Measurements from ENCODE around the gene ALDH8A1. TPM values are rescaled to one million over a fixed set of nuclear protein-coding genes. Genes with fewer than 3 reads are reported as not detected.

ALDH8A1 gene
- total RNA-seq, 1 donor from 2014 or later: 0.41 TPM

- Histone ChIP-seq H3K4me1 (ENCODE audit: insufficient read depth, low read length) (peaks cover 16% of the 10 kb centered on the region), H4K20me1 (ENCODE audit: insufficient read depth, low read length) (no peaks in the 10 kb centered on the region), H3K9ac (ENCODE audit: low read length) (peak overlapping the region; percentile 63), H3K79me2 (ENCODE audit: insufficient read depth, low read length) (no peaks in the 10 kb centered on the region), H3K27me3 (ENCODE audit: insufficient read depth, low read length) (no peaks in the 10 kb centered on the region), H3K36me3 (ENCODE audit: insufficient read depth, low read length) (no peaks in the 10 kb centered on the region), H3K4me3 (ENCODE audit: insufficient read depth, low read depth, low read length) (no peak overlapping the region), H2AFZ (ENCODE audit: low read depth, low read length) (no peak overlapping the region), H3K27ac (ENCODE audit: low read depth, low read length) (peak overlapping the region; percentile 65), H3K9me3 (ENCODE audit: insufficient read depth, low read depth, low read length) (no peaks in the 10 kb centered on the region), H3K4me2 (ENCODE audit: low read length) (peak overlapping the region; percentile 68)
- no peaks in the 10 kb centered on the region for H3K36me3 Mint-ChIP-seq (ENCODE audit: low read depth, unreplicated experiment)
- DNase-seq (ENCODE audit: low read depth) (peak; percentile 55), FAIRE-seq (no peak)
- TF ChIP-seq EZH2 (IDR thresholded peaks at IDR 0.05; ENCODE audit: insufficient read depth, low read length): no peak
- no peak for TF ChIP-seq CTCF (IDR thresholded peaks at IDR 0.05; ENCODE audit: insufficient read depth, low read depth, low read length)
- no peak overlapping the region for H3K4me3 Mint-ChIP-seq (ENCODE audit: unreplicated experiment)
- H3K27me3 Mint-ChIP-seq (ENCODE audit: low read depth, unreplicated experiment): no peaks in the 10 kb centered on the region
- H3K9me3 Mint-ChIP-seq (ENCODE audit: unreplicated experiment): no peaks in the 10 kb centered on the region
- peak overlapping the region; percentile 73 for H3K27ac Mint-ChIP-seq (ENCODE audit: unreplicated experiment)
- H3K4me1 Mint-ChIP-seq (ENCODE audit: low read depth, unreplicated experiment): peaks cover 23% of the 10 kb centered on the region
Measured at GRCh38 chr6:134936476-134936875, 13.4 kb downstream of the ALDH8A1 start.

- FAIRE-seq: peak; percentile 41
- TF ChIP-seq CTCF (IDR thresholded peaks at IDR 0.05; ENCODE audit: insufficient read depth, low read depth, low read length): no peak
- no peak for TF ChIP-seq EZH2 (IDR thresholded peaks at IDR 0.05; ENCODE audit: insufficient read depth, low read length)
- no peaks in the 10 kb centered on the region for H3K36me3 Mint-ChIP-seq (ENCODE audit: low read depth, unreplicated experiment)
Measured at GRCh38 chr6:134934793-134935485, 15.0 kb downstream of the ALDH8A1 start.

More at GRCh38 chr6:134934793-134935485, 15.0 kb downstream of the ALDH8A1 start:
- Histone ChIP-seq H3K36me3 (ENCODE audit: insufficient read depth, low read length) (no peaks in the 10 kb centered on the region), H4K20me1 (ENCODE audit: insufficient read depth, low read length) (no peaks in the 10 kb centered on the region), H3K4me2 (ENCODE audit: low read length) (no peak overlapping the region), H3K4me3 (ENCODE audit: insufficient read depth, low read depth, low read length) (no peak overlapping the region), H3K27me3 (ENCODE audit: insufficient read depth, low read length) (no peaks in the 10 kb centered on the region), H3K4me1 (ENCODE audit: insufficient read depth, low read length) (peaks cover 16% of the 10 kb centered on the region), H3K9ac (ENCODE audit: low read length) (no peak overlapping the region), H3K9me3 (ENCODE audit: insufficient read depth, low read depth, low read length) (no peaks in the 10 kb centered on the region), H2AFZ (ENCODE audit: low read depth, low read length) (no peak overlapping the region), H3K79me2 (ENCODE audit: insufficient read depth, low read length) (no peaks in the 10 kb centered on the region), H3K27ac (ENCODE audit: low read depth, low read length) (no peak overlapping the region)
- Mint-ChIP-seq H3K27me3 (ENCODE audit: low read depth, unreplicated experiment) (peaks cover 3% of the 10 kb centered on the region), H3K27ac (ENCODE audit: unreplicated experiment) (no peak overlapping the region), H3K9me3 (ENCODE audit: unreplicated experiment) (no peaks in the 10 kb centered on the region), H3K4me1 (ENCODE audit: low read depth, unreplicated experiment) (peaks cover 23% of the 10 kb centered on the region), H3K4me3 (ENCODE audit: unreplicated experiment) (no peak overlapping the region)
- DNase-seq (ENCODE audit: low read depth): peak; percentile 18
